Effector memory CD8-positive, alpha-beta T cell (primary cell): ENCODE results near the gene CASZ1.

ENCODE experiments used
- ATAC-seq: fragments of 150-1000 bp; cut with Tn5 transposase; replicated peaks from 2 replicates; pipeline ENCODE4 v1.10.0; 2021; ENCODE audit warnings: mild to moderate bottlenecking, moderate library complexity
- DNase-seq, 3 experiments: peaks; one replicate each; pipeline ENCODE4 v3.0.0; 2021
- H3K27ac Mint-ChIP-seq, 2 donors: one replicate each; pipeline ENCODE4 v1.8.0; 2022; ENCODE audit warnings: mild to moderate bottlenecking in 2 of 2, mixed read lengths in 2 of 2, moderate library complexity in 2 of 2
- H3K27me3 Mint-ChIP-seq, 2 donors: one replicate each; pipeline ENCODE4 v1.8.0; 2022; ENCODE audit warnings: mixed read lengths in 2 of 2
- H3K36me3 Mint-ChIP-seq: one replicate; pipeline ENCODE4 v1.8.0; 2022; ENCODE audit warnings: mild to moderate bottlenecking, moderate library complexity, mixed read lengths; ENCODE audit not compliant: insufficient read depth
- H3K4me1 Mint-ChIP-seq, 2 donors: one replicate each; pipeline ENCODE4 v1.8.0; 2022; ENCODE audit warnings: low read depth in 2 of 2, mixed read lengths in 2 of 2
- H3K4me3 Mint-ChIP-seq, 2 donors: one replicate each; pipeline ENCODE4 v1.8.0; 2022; ENCODE audit warnings: mild to moderate bottlenecking in 2 of 2, mixed read lengths in 2 of 2, moderate library complexity in 2 of 2
- H3K9me3 Mint-ChIP-seq, 2 donors: one replicate each; pipeline ENCODE4 v1.8.0; 2022; ENCODE audit warnings: mixed read lengths in 2 of 2

CASZ1 gene

DNA sequence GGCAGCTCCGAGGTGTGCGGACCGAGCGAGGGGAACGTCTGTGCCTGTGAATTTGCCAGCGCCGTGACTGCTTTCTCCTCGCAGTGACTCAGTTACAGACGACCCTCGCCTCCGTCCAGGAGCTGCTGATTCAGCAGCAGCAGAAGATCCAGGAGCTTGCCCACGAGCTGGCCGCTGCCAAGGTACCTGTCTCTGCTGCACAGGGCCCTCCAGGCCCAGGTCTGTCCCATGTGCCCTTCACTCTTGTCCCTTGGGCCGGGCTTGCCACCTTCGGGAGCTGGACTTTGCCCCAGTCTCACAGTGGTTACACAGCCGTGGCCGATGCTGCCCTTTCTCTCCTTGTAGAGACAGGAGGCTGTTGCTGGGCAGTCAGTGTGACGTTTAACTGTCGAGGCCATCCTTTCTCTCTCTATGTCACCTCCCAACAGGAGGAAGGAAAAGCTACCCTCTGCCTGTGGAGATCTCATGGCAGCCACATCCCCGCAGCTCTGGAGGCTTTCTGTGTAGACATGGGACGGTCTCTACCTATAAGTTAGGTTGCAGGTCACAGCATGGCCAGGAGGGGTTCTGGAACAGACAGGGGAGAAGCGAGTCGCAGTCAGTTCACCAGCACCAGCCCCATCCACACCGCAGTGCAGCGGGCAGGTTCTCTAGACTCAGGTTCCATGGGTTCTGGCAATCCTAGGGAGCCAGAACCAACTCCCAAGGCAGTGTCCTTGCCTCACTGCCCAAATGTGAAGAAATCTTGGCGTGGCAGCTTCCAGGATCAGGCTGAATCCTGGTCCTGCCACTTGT, 172.0 kb downstream of the CASZ1 start:
- Mint-ChIP-seq H3K4me1 (no peaks in the 10 kb centered on the region), H3K27me3 (no peaks in the 10 kb centered on the region), H3K9me3 (no peaks in the 10 kb centered on the region), H3K36me3 (peaks cover 15% of the 10 kb centered on the region), H3K27ac (peak overlapping the region in 1 of 2 donors; percentile 29), H3K4me3 (no peak overlapping the region)
- no peak for ATAC-seq
- no peak for DNase-seq

GRCh38 chr1:10623686-10624145, 172.7 kb downstream of the CASZ1 start:
- peaks cover 15% of the 10 kb centered on the region for H3K36me3 Mint-ChIP-seq
- H3K9me3 Mint-ChIP-seq: no peaks in the 10 kb centered on the region
- H3K4me1 Mint-ChIP-seq: no peaks in the 10 kb centered on the region
- peak overlapping the region in 1 of 2 donors; percentile 29 for H3K27ac Mint-ChIP-seq
- no peaks in the 10 kb centered on the region for H3K27me3 Mint-ChIP-seq
- ATAC-seq (no peak), DNase-seq (no peak)
- no peak overlapping the region for H3K4me3 Mint-ChIP-seq

GRCh38 chr1:10622910-10623685, 173.3 kb downstream of the CASZ1 start:
- H3K9me3 Mint-ChIP-seq: no peaks in the 10 kb centered on the region
- H3K4me3 Mint-ChIP-seq: no peak overlapping the region
- H3K27ac Mint-ChIP-seq: no peak overlapping the region
- no peak for ATAC-seq
- H3K4me1 Mint-ChIP-seq: no peaks in the 10 kb centered on the region
- H3K36me3 Mint-ChIP-seq: peaks cover 15% of the 10 kb centered on the region
- H3K27me3 Mint-ChIP-seq: no peaks in the 10 kb centered on the region
- no peak for DNase-seq

DNA sequence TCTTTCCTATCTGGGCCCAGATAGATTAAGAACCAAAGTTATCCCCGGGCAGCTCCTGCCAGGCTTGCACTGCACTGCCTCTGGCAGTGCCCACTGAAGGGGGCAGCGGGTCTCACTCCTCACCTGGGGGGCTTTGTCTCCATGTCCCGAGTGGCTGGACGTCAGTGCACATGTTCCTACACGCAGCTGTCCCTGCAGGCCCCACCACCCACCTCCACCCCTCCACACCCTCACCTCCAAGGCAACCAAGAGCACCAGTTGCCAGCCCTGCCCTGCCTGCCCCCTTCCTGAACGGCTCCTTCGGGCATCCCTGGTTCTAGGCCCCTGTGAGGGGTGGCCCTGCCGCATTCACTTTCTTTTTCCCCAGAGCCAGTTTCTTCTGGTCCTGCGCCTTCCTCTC, 174.5 kb downstream of the CASZ1 start:
- peaks cover 15% of the 10 kb centered on the region for H3K36me3 Mint-ChIP-seq
- ATAC-seq (no peak), DNase-seq (no peak)
- no peaks in the 10 kb centered on the region for H3K9me3 Mint-ChIP-seq
- H3K27ac Mint-ChIP-seq: peak overlapping the region in 1 of 2 donors; percentile 30
- no peaks in the 10 kb centered on the region for H3K27me3 Mint-ChIP-seq
- no peak overlapping the region for H3K4me3 Mint-ChIP-seq
- no peaks in the 10 kb centered on the region for H3K4me1 Mint-ChIP-seq

DNA sequence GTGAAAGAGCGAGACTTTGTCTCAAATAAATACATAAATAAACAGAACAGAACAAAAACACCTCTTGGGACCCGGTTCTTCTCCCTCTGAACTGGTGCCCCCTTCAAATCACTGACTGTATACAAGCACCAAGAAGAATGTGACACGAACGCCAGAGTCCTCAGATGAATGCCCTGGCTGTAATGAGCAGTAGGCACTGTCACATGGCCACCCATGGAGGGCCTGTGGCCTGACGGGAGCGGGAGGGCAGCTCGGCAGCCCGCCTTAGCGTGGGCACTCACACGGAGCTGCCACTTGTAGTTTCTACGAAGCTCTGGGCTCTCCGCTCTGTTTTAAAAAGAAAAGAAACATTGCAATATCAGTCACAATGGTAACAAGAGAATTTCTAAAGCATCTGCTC, 175.7 kb downstream of the CASZ1 start:
- Mint-ChIP-seq H3K27ac (no peak overlapping the region), H3K36me3 (peaks cover 15% of the 10 kb centered on the region), H3K9me3 (no peaks in the 10 kb centered on the region), H3K27me3 (no peaks in the 10 kb centered on the region), H3K4me3 (no peak overlapping the region), H3K4me1 (no peaks in the 10 kb centered on the region)
- ATAC-seq (no peak), DNase-seq (no peak)

- Mint-ChIP-seq H3K36me3 (peaks cover 15% of the 10 kb centered on the region), H3K27ac (peak overlapping the region in 1 of 2 donors; percentile 58), H3K4me3 (no peak overlapping the region), H3K9me3 (no peaks in the 10 kb centered on the region), H3K27me3 (no peaks in the 10 kb centered on the region), H3K4me1 (peaks cover 1 to 3% of the 10 kb centered on the region in 2 donors)
- DNase-seq (no peak), ATAC-seq (no peak)
These were observed 178.2 kb downstream of the CASZ1 start for GRCh38 chr1:10617931-10618885.

DNA sequence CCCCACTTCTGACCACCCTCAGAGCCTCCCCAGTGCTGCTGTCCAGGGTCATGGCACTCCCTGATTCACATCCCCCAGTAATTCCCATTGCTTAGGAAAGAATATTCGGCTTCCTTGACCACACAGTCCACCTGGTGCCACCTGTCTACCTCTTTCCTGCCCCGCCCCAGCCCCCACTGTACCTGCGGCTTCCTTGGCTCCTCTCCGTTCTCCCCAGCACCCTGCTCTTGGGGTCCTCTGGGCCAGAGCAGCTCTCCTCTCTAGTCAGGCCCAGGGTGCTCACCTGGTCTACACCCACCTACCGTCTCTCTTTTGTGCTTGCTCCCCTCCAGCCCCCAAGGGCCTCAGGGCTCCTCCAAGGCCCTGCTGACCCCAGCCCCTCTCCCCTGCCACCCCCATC, 179.1 kb downstream of the CASZ1 start:
- no peaks in the 10 kb centered on the region for H3K27me3 Mint-ChIP-seq
- no peak for DNase-seq
- peaks cover 9% of the 10 kb centered on the region for H3K36me3 Mint-ChIP-seq
- no peaks in the 10 kb centered on the region for H3K9me3 Mint-ChIP-seq
- H3K4me3 Mint-ChIP-seq: no peak overlapping the region
- peak overlapping the region in 1 of 2 donors; percentile 9 for H3K27ac Mint-ChIP-seq
- no peak for ATAC-seq
- H3K4me1 Mint-ChIP-seq: peaks cover 1 to 3% of the 10 kb centered on the region in 2 donors

DNA sequence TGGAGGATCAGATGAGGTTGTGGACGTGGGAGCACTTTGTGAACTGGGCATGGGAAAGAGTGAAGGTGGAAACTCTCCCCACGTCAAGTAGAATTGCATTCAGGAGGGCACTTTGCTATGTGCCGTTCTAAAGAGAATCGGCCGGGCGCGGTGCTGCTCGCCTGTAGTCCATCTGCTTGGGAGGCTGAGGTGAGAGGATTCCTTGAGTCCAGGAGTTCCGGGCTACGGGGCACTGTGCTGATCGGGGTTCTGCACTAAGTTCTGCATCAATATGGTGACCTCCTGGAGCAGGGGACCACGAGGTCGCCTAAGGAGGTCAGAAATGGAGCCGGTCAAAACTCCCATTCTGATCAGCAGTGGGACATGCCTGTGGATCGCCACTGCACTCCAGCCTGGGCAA, 179.8 kb downstream of the CASZ1 start:
- no peak overlapping the region for H3K4me3 Mint-ChIP-seq
- H3K4me1 Mint-ChIP-seq: peaks cover 1 to 3% of the 10 kb centered on the region in 2 donors
- ATAC-seq (no peak), DNase-seq (no peak)
- H3K27ac Mint-ChIP-seq: peak overlapping the region in 1 of 2 donors; percentile 9
- H3K9me3 Mint-ChIP-seq: no peaks in the 10 kb centered on the region
- no peaks in the 10 kb centered on the region for H3K27me3 Mint-ChIP-seq
- H3K36me3 Mint-ChIP-seq: peaks cover 9% of the 10 kb centered on the region

DNA sequence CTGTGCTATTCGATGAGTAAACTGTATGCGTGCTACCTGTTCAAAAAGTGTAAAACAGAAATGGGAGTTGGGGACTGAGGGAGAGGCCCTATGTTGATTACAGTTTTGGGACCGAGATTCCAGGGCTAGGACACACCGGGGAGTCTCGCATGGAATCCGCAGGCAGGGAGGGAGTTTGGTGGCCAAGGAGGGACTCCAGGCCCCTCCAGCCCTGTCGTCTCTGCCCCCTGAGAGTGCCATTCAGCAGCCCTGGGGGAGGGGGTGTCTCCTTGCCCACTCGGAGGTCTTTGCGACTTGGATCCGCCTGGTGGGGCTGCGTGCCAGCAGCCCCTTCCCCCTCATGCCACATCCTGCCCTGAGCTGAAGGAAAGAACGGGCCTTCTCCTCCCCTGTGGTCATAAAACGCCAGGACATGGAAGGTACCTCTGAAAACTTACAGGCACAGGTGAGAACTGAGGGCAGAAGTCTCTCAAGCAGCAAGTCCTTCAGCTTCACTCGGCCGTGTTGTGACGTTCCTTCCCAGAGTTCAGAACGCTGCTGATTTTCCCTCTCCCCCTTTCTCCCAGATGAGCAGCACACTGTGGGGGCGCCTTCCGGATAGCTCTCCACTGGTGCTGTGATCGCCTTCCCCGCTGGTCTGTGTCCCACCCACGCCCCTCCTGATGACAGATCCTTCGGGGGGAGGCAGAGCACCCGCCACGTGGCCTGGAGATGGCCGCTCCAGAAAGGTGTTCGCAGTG, 180.3 kb downstream of the CASZ1 start:
- Mint-ChIP-seq H3K4me1 (peaks cover 1 to 3% of the 10 kb centered on the region in 2 donors), H3K27me3 (no peaks in the 10 kb centered on the region), H3K9me3 (no peaks in the 10 kb centered on the region), H3K27ac (no peak overlapping the region), H3K36me3 (peaks cover 6% of the 10 kb centered on the region), H3K4me3 (no peak overlapping the region)
- ATAC-seq (no peak), DNase-seq (no peak)

- Mint-ChIP-seq H3K9me3 (no peaks in the 10 kb centered on the region), H3K27me3 (no peaks in the 10 kb centered on the region), H3K27ac (no peak overlapping the region), H3K4me1 (peaks cover 1 to 7% of the 10 kb centered on the region in 2 donors), H3K36me3 (peaks cover under 1% of the 10 kb centered on the region), H3K4me3 (no peak overlapping the region)
- DNase-seq (no peak), ATAC-seq (no peak)
These were observed 181.1 kb downstream of the CASZ1 start for GRCh38 chr1:10615332-10615731.

DNA sequence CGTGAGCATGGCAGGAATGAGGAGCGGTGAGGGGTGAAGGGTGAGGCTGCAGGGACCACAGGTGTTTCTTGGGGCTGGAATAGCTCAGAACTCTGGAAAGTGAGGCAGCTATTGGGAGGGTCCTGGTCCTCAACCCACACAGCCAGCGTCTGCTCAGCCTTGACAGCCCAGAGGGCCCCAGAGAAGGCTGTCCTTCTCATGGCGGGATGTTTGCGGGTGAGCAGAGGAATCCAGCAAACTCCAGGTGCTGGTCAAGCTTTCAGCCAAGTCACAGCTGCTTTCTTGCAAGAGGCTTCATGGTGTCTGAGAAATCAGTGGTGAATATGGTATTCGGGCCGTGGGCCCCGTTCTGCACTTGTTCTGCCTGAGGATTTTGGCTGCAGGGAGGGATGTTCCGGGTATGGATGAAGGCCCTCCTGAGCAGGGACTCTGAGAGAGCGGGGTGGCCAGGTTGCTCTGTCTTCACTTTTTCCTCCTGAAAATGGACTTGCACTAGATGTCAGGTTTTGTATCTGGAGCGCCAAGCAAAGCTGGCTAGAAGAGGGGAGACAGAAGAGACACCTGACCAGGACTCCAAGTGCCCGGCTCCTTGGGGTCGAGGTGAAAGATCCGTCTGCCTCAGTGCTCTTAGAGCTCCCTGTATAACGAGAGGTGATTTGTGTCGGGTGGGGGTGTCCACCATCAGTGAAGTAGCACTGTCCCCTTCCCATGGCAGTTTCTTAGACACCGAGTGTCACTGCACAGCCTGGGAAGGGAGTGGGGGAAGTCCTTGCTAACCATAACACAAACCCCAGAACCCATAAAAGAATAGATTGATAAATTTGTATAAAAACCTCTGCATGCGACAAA, 181.8 kb downstream of the CASZ1 start:
- H3K27ac Mint-ChIP-seq: peak overlapping the region; percentile 11 to 39
- no peak overlapping the region for H3K4me3 Mint-ChIP-seq
- DNase-seq: no peak
- H3K4me1 Mint-ChIP-seq: peaks cover 1 to 7% of the 10 kb centered on the region in 2 donors
- ATAC-seq: no peak
- no peaks in the 10 kb centered on the region for H3K27me3 Mint-ChIP-seq
- peaks cover 2% of the 10 kb centered on the region for H3K36me3 Mint-ChIP-seq
- H3K9me3 Mint-ChIP-seq: no peaks in the 10 kb centered on the region

DNA sequence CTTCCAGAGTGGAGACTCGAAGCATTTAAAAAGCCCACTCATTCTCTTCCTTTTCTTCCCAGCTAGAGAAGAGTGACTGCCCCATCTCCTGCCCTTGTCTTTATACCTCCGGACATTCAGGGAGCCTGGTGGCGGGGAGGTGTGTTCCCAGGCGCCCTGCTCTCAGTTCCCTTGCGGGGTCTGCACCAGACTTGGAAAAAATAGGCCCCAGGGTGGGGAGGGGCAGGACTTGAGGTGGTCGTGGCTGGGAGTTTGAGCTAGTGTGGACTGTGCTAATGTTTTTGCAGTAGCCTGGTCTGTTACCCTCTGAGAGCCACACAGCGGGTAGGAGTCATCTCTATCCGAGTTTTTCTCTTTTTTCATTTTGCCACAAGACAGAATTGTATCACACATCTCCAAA, 182.6 kb downstream of the CASZ1 start:
- peaks cover 2% of the 10 kb centered on the region for H3K36me3 Mint-ChIP-seq
- DNase-seq: no peak
- ATAC-seq: no peak
- H3K4me1 Mint-ChIP-seq: peaks cover 1 to 7% of the 10 kb centered on the region in 2 donors
- H3K27ac Mint-ChIP-seq: peak overlapping the region in 1 of 2 donors; percentile 39
- H3K4me3 Mint-ChIP-seq: no peak overlapping the region
- no peaks in the 10 kb centered on the region for H3K9me3 Mint-ChIP-seq
- no peaks in the 10 kb centered on the region for H3K27me3 Mint-ChIP-seq
